KMS-11 (cell line): Measurements from ENCODE around the gene MDC1.

Source experiments
- H2AFZ ChIP-seq: fragments of 200-600 bp; sonication (generic); 2 replicates; pipeline ENCODE4 v1.6.1; 2016; ENCODE audit warnings: antibody characterized with exemption, mixed run types, low read depth
- H3K27ac ChIP-seq: fragments of 200-600 bp; sonication (generic); 2 replicates; pipeline ENCODE4 v1.6.1; 2016; ENCODE audit warnings: mild to moderate bottlenecking, mixed run types
- H3K27me3 ChIP-seq: fragments of 200-600 bp; sonication (generic); 2 replicates; pipeline ENCODE4 v1.6.1; 2017; ENCODE audit warnings: mild to moderate bottlenecking, low read depth, mixed run types, moderate library complexity; ENCODE audit not compliant: insufficient read depth
- H3K36me3 ChIP-seq: fragments of 200-600 bp; sonication (generic); 2 replicates; pipeline ENCODE4 v1.6.1; 2017; ENCODE audit warnings: mild to moderate bottlenecking, mixed run types; ENCODE audit not compliant: insufficient read depth
- H3K4me1 ChIP-seq: fragments of 200-600 bp; sonication (generic); 2 replicates; pipeline ENCODE4 v1.6.1; 2016; ENCODE audit warnings: mild to moderate bottlenecking, low read depth, mixed run types; ENCODE audit not compliant: poor library complexity, severe bottlenecking
- H3K4me2 ChIP-seq: fragments of 200-600 bp; sonication (generic); 2 replicates; pipeline ENCODE4 v1.7.0; 2016; ENCODE audit warnings: mild to moderate bottlenecking, mixed run types
- H3K4me3 ChIP-seq: fragments of 200-600 bp; sonication (generic); IDR thresholded peaks from 2 replicates; pipeline ENCODE4 v1.6.1; 2017; ENCODE audit warnings: low read depth, low read length, mixed read lengths; ENCODE audit not compliant: insufficient read depth
- H3K79me2 ChIP-seq: fragments of 200-600 bp; sonication (generic); 2 replicates; pipeline ENCODE4 v1.6.1; 2016; ENCODE audit warnings: low read depth, mixed run types; ENCODE audit not compliant: insufficient read depth
- H3K9ac ChIP-seq: fragments of 200-600 bp; sonication (generic); 2 replicates; pipeline ENCODE4 v1.6.1; 2016; ENCODE audit warnings: mild to moderate bottlenecking, mixed run types
- H4K20me1 ChIP-seq: fragments of 200-600 bp; sonication (generic); 2 replicates; pipeline ENCODE4 v1.6.1; 2016; ENCODE audit warnings: mild to moderate bottlenecking, mixed run types; ENCODE audit not compliant: insufficient read depth
- CTCF ChIP-seq: fragments of 200-600 bp; sonication (generic); conservative IDR thresholded peaks from 2 replicates; pipeline ENCODE4 v1.6.1; 2017; ENCODE audit warnings: low read depth, mild to moderate bottlenecking, antibody characterized with exemption, low read length, moderate library complexity, mixed read lengths

The MDC1 gene

GRCh38 chr6:30707281-30707850 is 9.7 kb downstream of the MDC1 start:
- Histone ChIP-seq H4K20me1 (no peaks in the 10 kb centered on the region), H3K79me2 (no peaks in the 10 kb centered on the region), H3K4me3 (no peak overlapping the region), H2AFZ (no peak overlapping the region), H3K27ac (peak overlapping the region; percentile 70), H3K4me1 (peaks cover 61% of the 10 kb centered on the region), H3K9ac (peak overlapping the region; percentile 37; the same call in 1 of the 2 replicates), H3K27me3 (no peaks in the 10 kb centered on the region), H3K36me3 (no peaks in the 10 kb centered on the region), H3K4me2 (peak overlapping the region; percentile 68)
- no peak for TF ChIP-seq CTCF

- no peak overlapping the region for H3K4me3 ChIP-seq
- no peaks in the 10 kb centered on the region for H3K36me3 ChIP-seq
- H3K9ac ChIP-seq = no peak overlapping the region
- no peak overlapping the region for H2AFZ ChIP-seq
- TF ChIP-seq CTCF = no peak
- H3K4me1 ChIP-seq = peaks cover 43% of the 10 kb centered on the region
- H3K27me3 ChIP-seq = no peaks in the 10 kb centered on the region
- no peak overlapping the region for H3K27ac ChIP-seq
- H3K79me2 ChIP-seq = no peaks in the 10 kb centered on the region
- no peak overlapping the region for H3K4me2 ChIP-seq
- H4K20me1 ChIP-seq = no peaks in the 10 kb centered on the region
Measured at GRCh38 chr6:30705620-30706019, 11.5 kb downstream of the MDC1 start.

GRCh38 chr6:30703821-30704220 is 13.3 kb downstream of the MDC1 start:
- Histone ChIP-seq H3K4me1 (peaks cover 25% of the 10 kb centered on the region), H3K4me2 (no peak overlapping the region), H4K20me1 (no peaks in the 10 kb centered on the region), H3K79me2 (no peaks in the 10 kb centered on the region), H2AFZ (no peak overlapping the region), H3K9ac (no peak overlapping the region), H3K4me3 (no peak overlapping the region), H3K27ac (no peak overlapping the region), H3K27me3 (no peaks in the 10 kb centered on the region), H3K36me3 (no peaks in the 10 kb centered on the region)
- TF ChIP-seq CTCF = no peak

GRCh38 chr6:30703011-30703410 is 14.1 kb downstream of the MDC1 start:
- H3K9ac ChIP-seq = no peak overlapping the region
- no peak for TF ChIP-seq CTCF
- H3K79me2 ChIP-seq = no peaks in the 10 kb centered on the region
- H3K4me2 ChIP-seq = no peak overlapping the region
- no peaks in the 10 kb centered on the region for H3K27me3 ChIP-seq
- H3K4me3 ChIP-seq = no peak overlapping the region
- no peaks in the 10 kb centered on the region for H3K36me3 ChIP-seq
- H2AFZ ChIP-seq = no peak overlapping the region
- no peak overlapping the region for H3K27ac ChIP-seq
- H4K20me1 ChIP-seq = no peaks in the 10 kb centered on the region
- H3K4me1 ChIP-seq = peaks cover 17% of the 10 kb centered on the region
